Activated naive CD4-positive, alpha-beta T cell treated with anti-CD3 and anti-CD28 coated beads, Interleukin-2, amount 50 U/mL, for 24 hours (primary cell): ENCODE data around the gene ADAMTS7.
A peak's percentile ranks its signal among the peaks of the same experiment; 100 is the strongest.
"Not testable (repeated sequence)": the region's sequence is repeated elsewhere in the genome, so short reads cannot be mapped to it uniquely, and the experiment has no call there.

Source experiments
- H3K27ac Mint-ChIP-seq: one replicate; pipeline ENCODE4 v1.8.0; 2021; ENCODE audit warnings: mild to moderate bottlenecking, mixed read lengths
- H3K27me3 Mint-ChIP-seq: one replicate; pipeline ENCODE4 v1.8.0; 2021; ENCODE audit warnings: mixed read lengths
- H3K36me3 Mint-ChIP-seq: one replicate; pipeline ENCODE4 v1.8.0; 2021; ENCODE audit warnings: mixed read lengths
- H3K4me1 Mint-ChIP-seq: one replicate; pipeline ENCODE4 v1.8.0; 2021; ENCODE audit warnings: mixed read lengths
- H3K4me3 Mint-ChIP-seq: one replicate; pipeline ENCODE4 v1.8.0; 2021; ENCODE audit warnings: mild to moderate bottlenecking, mixed read lengths
- H3K9me3 Mint-ChIP-seq: one replicate; pipeline ENCODE4 v1.8.0; 2021; ENCODE audit warnings: mixed read lengths

The ADAMTS7 gene, protein sequence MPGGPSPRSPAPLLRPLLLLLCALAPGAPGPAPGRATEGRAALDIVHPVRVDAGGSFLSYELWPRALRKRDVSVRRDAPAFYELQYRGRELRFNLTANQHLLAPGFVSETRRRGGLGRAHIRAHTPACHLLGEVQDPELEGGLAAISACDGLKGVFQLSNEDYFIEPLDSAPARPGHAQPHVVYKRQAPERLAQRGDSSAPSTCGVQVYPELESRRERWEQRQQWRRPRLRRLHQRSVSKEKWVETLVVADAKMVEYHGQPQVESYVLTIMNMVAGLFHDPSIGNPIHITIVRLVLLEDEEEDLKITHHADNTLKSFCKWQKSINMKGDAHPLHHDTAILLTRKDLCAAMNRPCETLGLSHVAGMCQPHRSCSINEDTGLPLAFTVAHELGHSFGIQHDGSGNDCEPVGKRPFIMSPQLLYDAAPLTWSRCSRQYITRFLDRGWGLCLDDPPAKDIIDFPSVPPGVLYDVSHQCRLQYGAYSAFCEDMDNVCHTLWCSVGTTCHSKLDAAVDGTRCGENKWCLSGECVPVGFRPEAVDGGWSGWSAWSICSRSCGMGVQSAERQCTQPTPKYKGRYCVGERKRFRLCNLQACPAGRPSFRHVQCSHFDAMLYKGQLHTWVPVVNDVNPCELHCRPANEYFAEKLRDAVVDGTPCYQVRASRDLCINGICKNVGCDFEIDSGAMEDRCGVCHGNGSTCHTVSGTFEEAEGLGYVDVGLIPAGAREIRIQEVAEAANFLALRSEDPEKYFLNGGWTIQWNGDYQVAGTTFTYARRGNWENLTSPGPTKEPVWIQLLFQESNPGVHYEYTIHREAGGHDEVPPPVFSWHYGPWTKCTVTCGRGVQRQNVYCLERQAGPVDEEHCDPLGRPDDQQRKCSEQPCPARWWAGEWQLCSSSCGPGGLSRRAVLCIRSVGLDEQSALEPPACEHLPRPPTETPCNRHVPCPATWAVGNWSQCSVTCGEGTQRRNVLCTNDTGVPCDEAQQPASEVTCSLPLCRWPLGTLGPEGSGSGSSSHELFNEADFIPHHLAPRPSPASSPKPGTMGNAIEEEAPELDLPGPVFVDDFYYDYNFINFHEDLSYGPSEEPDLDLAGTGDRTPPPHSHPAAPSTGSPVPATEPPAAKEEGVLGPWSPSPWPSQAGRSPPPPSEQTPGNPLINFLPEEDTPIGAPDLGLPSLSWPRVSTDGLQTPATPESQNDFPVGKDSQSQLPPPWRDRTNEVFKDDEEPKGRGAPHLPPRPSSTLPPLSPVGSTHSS (N-terminal part only)

DNA sequence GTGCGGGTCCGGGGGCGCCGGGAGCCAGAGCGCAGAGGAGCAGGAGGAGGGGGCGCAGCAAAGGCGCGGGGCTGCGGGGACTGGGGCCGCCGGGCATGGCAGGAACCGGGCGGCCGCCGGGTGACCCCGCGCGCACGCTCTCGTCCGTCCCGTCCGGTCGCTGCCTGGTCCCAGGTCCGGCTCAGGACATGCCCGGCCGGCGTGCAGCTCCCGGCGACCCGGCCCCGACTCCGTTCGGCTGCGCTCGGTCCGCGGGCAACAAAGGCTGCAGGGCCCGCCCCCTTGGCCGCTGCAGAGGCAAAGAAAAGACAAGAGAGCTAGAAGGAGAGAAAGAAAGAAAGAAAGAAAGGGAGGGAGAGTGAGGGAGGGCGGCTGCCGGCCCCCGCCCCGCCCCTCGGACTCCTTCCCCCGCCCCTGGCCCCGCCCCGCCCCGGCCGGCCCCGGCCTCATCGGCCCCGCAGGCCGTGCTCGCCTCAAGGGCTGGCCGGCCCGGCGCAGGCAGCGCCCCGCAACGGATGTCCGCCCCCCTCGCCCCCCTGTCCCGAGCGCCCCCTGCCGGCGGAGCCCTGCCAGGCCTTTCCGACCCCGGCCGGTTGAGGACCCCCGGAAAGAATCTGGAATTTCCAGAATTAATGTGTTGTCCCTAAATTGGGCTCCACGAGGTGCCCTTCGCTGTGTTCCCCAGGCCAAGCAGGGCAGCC is at the start of gene ADAMTS7:
Gene ADAMTS7, minus strand, starts transcription at position 341 of the 701 bp plus-strand sequence. Its CDS starts 244 bp downstream, at position 97.
- H3K4me3 Mint-ChIP-seq: peak within 1 kb of the TSS; percentile 86
- peaks cover 29% of the 10 kb centered on the region for H3K27me3 Mint-ChIP-seq
- H3K9me3 Mint-ChIP-seq: no peaks in the 10 kb centered on the region
- H3K4me1 Mint-ChIP-seq: peaks cover 13% of the 10 kb centered on the region
- peaks cover 2% of the 10 kb centered on the region for H3K36me3 Mint-ChIP-seq
- H3K27ac Mint-ChIP-seq: no peak within 1 kb of the TSS

DNA sequence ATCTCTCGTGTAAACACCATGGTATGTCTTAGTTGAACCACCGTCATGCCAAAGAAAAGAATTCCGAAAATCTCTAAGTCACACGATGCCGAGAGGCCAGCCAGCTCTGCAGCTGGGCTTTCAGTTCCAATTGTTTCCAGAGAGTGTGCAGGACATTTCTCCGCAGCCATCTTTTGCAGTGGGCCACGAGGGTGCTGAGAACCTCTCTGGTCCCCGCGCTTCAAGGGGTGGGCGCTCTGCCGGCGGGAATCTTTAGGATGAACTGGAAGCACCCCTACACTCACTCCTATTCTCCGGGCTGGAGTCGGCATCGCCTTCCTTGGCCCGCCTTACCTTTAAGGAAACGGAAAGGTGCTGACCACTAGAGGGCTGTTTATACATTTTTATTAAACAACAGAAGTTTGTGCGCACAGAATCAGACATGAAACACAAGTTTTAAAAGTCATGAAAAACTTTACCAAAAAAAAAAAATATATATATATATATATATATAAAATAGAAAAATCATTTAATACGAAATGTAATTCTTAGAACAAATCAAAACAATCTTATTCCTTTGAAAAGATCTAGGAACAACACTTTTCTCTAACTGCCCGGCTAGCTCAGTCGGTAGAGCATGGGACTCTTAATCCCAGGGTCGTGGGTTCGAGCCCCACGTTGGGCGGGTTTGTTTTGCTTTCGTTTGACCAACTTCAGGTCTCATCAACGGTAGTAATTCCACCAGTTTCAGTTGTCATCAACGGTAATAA is 48.9 kb upstream of the ADAMTS7 start:
- Mint-ChIP-seq H3K27me3 (no peaks in the 10 kb centered on the region), H3K9me3 (no peaks in the 10 kb centered on the region), H3K4me3 (peak overlapping the region; percentile 88), H3K36me3 (no peaks in the 10 kb centered on the region), H3K27ac (peak overlapping the region; percentile 95), H3K4me1 (peaks cover 7% of the 10 kb centered on the region)

DNA sequence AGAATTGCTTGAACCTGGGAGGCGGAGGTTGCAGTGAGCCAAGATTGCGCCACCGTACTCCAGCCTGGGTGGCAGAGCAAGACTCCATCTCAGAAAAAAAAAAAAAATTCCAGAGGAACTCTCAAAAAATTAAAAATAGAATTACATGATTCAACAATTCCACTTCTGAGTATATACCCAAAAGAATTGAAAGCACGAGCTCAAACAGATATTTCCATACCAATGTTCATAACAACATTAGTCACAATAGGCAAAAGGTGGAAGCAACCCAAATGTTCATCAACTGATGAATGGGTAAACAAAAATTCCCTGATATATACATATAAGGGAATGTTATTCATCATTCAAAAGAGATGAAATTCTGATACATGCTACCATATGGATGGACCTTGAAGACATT is 44.5 kb upstream of the ADAMTS7 start:
- Mint-ChIP-seq H3K27me3 (no peaks in the 10 kb centered on the region), H3K9me3 (no peaks in the 10 kb centered on the region), H3K36me3 (no peaks in the 10 kb centered on the region), H3K4me1 (peaks cover 7% of the 10 kb centered on the region), H3K4me3 (no peak overlapping the region), H3K27ac (peak overlapping the region; percentile 46)

DNA sequence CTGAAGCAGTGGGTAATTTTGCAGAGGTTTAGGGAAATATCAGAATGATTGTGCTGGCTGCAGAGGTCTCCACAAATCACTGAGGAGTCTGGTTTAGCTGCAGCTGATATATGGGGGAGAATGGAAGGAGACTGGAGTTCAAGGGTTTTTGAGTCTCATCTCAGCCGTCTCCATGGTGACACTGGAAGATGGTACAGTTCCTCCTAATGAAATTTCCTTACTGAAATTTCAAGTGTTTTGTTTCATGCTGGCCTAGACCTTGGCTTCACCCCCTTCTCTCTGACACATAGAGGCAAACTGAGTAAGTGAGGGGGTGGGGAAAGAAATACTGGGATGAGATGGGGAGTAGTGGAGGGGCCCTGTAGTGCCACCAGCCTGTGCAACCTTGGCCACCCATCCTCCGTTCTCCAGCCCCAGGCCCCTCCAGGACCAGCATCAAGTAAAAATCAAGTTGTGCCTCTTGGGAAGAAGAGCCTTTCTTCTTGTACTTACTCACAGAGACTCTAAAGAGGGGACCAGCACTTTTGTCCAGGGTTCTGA is 43.6 kb upstream of the ADAMTS7 start:
- no peak overlapping the region for H3K4me3 Mint-ChIP-seq
- H3K4me1 Mint-ChIP-seq: peaks cover 5% of the 10 kb centered on the region
- no peaks in the 10 kb centered on the region for H3K9me3 Mint-ChIP-seq
- no peak overlapping the region for H3K27ac Mint-ChIP-seq
- H3K27me3 Mint-ChIP-seq: no peaks in the 10 kb centered on the region
- no peaks in the 10 kb centered on the region for H3K36me3 Mint-ChIP-seq

- no peak overlapping the region for H3K27ac Mint-ChIP-seq
- no peaks in the 10 kb centered on the region for H3K27me3 Mint-ChIP-seq
- no peaks in the 10 kb centered on the region for H3K9me3 Mint-ChIP-seq
- no peaks in the 10 kb centered on the region for H3K36me3 Mint-ChIP-seq
- H3K4me1 Mint-ChIP-seq: peaks cover 3% of the 10 kb centered on the region
- H3K4me3 Mint-ChIP-seq: no peak overlapping the region
Observed at GRCh38 chr15:78853500-78853899, 42.2 kb upstream of the ADAMTS7 start.

DNA sequence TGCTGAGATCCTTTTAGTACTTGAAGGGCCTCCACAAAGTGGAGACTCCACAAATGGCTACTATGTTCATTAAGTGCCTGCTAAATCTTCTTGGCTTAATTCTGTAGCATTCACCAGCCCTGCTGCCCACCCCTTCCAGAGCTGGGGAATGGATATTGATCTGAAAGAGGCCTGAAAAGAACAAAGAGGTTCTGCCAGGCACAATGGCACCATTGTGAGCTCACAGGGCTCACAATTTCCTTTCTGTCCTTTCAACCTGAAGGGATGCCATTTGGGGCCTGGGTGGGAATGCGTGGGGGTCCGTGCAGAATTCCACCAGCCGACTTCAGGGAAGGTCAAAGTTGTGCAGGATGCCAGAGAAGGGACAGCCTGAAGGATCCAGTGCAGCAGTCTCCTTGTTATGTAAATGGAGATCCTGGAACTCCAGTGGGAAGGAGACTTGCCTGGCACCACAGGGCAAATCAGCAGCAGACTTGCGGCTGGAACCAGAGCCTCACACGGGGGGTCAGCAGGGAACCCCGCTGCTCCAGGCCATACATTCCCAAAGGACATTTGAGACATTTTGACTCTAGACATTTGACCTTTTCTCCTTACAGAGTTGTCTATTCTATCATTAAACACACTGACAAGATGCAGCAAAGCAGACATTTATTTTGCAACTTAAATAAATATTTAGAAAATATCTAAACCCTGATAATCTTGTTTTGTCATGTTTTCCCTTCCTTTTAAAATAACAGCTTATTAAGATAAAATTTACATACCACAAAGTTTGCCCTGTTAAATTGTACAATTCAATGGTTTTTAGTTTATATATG is 39.9 kb upstream of the ADAMTS7 start:
- Mint-ChIP-seq H3K9me3 (no peaks in the 10 kb centered on the region), H3K4me1 (peaks cover 3% of the 10 kb centered on the region), H3K4me3 (no peak overlapping the region), H3K27me3 (no peaks in the 10 kb centered on the region), H3K36me3 (no peaks in the 10 kb centered on the region), H3K27ac (no peak overlapping the region)

- Mint-ChIP-seq H3K36me3 (no peaks in the 10 kb centered on the region), H3K27me3 (no peaks in the 10 kb centered on the region), H3K4me3 (no peak overlapping the region), H3K9me3 (no peaks in the 10 kb centered on the region), H3K27ac (no peak overlapping the region), H3K4me1 (no peaks in the 10 kb centered on the region)
Observed at GRCh38 chr15:78850352-78850751, 39.1 kb upstream of the ADAMTS7 start.

DNA sequence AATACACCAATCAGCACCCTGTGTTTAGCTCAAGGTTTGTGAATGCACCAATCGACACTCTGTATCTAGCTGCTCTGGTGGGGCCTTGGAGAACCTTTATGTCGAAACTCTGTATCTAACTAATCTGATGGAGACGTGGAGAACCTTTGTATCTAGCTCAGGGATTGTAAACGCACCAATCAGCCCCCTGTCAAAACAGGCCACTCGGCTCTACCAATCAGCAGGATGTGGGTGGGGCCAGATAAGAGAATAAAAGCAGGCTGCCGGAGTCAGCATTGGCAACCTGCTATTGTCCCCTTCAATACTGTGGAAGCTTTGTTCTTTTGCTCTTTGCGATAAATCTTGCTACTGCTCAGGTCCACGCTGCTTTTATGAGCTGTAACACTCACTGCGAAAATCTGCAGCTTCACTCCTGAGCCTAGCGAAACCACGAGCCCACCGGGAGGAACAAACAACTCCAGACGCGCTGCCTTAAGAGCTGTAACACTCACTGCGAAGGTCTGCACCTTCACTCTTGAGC is 36.2 kb upstream of the ADAMTS7 start:
- not testable (repeated sequence) for H3K27ac Mint-ChIP-seq, H3K36me3 Mint-ChIP-seq, H3K9me3 Mint-ChIP-seq, H3K27me3 Mint-ChIP-seq, H3K4me3 Mint-ChIP-seq, H3K4me1 Mint-ChIP-seq

DNA sequence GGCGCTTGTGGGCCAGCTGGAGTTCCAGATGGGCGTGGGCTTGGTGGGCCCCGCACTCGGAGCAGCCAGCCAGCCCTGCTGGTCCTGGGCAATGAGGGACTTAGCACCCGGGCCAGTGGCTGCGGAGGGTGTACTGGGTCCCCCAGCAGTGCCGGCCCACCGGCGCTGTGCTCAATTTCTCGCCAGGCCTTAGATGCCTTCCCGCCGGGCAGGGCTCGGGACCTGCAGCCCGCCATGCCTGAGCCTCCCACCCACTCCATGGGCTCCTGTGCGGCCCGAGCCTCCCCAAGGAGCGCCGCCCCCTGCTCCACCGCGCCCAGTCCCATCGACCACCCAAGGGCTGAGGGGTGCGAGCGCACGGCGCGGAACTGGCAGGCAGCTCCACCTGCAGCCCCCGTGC is 35.6 kb upstream of the ADAMTS7 start:
- not testable (repeated sequence) for H3K4me1 Mint-ChIP-seq, H3K36me3 Mint-ChIP-seq, H3K27ac Mint-ChIP-seq, H3K4me3 Mint-ChIP-seq, H3K27me3 Mint-ChIP-seq, H3K9me3 Mint-ChIP-seq

DNA sequence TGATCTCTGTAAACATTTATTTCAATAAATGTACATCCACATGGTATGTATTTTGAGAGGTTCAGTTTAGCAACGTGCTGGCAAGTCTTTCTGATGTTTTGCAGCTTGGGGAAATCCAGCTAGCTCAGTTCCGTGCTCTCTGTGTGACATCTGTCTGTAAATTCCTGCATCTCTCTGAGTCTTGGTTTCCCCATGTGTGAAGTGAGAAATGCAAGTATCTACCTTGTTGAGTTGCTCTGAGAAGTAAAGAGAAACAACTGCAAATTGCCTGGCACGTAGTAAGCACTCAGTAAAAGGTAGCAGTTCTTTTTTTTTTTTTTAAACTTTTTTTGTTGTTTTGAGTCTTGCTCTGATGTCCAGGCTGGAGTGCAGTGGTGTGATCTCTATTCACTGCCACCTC is 31.3 kb upstream of the ADAMTS7 start:
- no peaks in the 10 kb centered on the region for H3K36me3 Mint-ChIP-seq
- H3K9me3 Mint-ChIP-seq: no peaks in the 10 kb centered on the region
- no peak overlapping the region for H3K4me3 Mint-ChIP-seq
- H3K27me3 Mint-ChIP-seq: no peaks in the 10 kb centered on the region
- no peak overlapping the region for H3K27ac Mint-ChIP-seq
- no peaks in the 10 kb centered on the region for H3K4me1 Mint-ChIP-seq

DNA sequence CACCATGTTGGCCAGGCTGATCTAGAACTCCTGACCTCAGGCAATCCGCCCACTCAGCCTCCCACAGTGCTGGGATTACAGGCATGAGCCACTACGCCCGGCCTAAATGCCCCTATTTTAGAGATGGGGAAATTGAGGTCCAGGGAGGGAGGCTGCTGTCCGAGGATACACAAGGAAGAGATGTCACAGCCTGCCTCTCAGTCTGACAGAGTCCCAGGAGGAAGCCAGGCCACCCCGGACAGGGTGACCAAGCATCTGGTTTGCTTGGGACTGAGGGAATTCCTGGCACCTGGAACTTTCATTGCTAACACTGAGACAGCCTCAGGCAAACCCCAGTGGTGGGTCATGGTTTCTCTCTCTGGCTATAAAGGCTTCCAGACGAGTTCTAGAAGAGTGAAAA is 30.6 kb upstream of the ADAMTS7 start:
- H3K36me3 Mint-ChIP-seq: no peaks in the 10 kb centered on the region
- no peaks in the 10 kb centered on the region for H3K4me1 Mint-ChIP-seq
- no peak overlapping the region for H3K4me3 Mint-ChIP-seq
- H3K9me3 Mint-ChIP-seq: no peaks in the 10 kb centered on the region
- H3K27me3 Mint-ChIP-seq: no peaks in the 10 kb centered on the region
- H3K27ac Mint-ChIP-seq: no peak overlapping the region

DNA sequence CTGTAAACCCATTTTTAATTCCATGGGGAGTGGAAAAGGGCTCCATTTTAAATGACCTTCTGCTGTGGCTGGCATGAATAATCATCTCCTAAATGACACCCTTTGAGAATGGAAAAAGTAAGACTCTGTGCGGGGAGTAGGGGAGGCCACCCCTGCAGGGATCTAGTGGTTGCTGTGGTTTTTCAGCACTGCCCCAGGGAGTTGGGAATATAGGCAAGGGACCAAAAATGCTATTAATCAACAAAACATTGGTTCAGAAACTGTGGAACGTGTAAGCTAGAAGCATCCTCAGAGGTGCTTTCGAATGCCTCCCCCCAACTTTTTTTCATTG is 30.1 kb upstream of the ADAMTS7 start:
- Mint-ChIP-seq H3K4me3 (no peak overlapping the region), H3K4me1 (no peaks in the 10 kb centered on the region), H3K27ac (no peak overlapping the region)

DNA sequence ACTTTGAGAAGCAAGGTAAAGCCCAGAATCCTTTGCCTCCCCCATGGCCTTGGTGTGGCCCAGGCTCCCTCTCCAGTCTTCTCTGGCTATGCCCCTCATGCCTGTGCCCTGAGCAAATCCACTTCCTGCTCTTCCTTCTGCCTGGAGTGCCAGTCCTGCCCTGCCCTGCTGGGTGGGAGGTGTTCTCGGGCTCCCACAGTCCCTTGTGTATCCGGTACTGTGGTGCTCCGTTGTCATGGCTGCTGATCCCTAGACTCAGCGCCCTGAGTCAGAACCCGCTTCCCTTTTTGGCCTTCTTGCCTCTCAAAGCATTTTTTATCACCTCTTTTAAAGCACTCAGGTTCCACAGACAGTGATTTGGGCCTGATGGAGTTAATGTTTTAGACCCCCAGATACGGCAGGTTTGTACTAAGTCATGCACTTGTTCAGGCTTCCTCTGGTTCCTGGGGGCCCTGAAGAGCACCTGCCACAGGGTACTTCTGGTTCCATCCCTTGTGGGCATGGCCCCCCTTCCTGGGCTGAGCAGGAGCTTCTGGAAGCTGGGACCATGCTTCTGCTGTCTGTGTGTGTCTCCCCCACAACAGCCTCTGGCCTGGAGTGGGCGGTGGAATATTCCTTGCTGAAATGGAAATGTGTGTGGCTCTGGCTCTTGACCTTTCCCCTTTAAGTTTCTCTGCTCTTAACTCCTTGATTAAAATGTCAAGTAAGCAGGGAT is 29.6 kb upstream of the ADAMTS7 start:
- no peak overlapping the region for H3K4me3 Mint-ChIP-seq
- H3K27ac Mint-ChIP-seq: no peak overlapping the region
- no peaks in the 10 kb centered on the region for H3K36me3 Mint-ChIP-seq
- H3K4me1 Mint-ChIP-seq: no peaks in the 10 kb centered on the region
- no peaks in the 10 kb centered on the region for H3K27me3 Mint-ChIP-seq
- no peaks in the 10 kb centered on the region for H3K9me3 Mint-ChIP-seq

More for the DNA sequence above, 30.1 kb upstream of the ADAMTS7 start:
- no peaks in the 10 kb centered on the region for H3K9me3 Mint-ChIP-seq
- no peaks in the 10 kb centered on the region for H3K27me3 Mint-ChIP-seq
- no peaks in the 10 kb centered on the region for H3K36me3 Mint-ChIP-seq
